Measurements from ENCODE around the gene MLLT10.

Gene MLLT10

DNA sequence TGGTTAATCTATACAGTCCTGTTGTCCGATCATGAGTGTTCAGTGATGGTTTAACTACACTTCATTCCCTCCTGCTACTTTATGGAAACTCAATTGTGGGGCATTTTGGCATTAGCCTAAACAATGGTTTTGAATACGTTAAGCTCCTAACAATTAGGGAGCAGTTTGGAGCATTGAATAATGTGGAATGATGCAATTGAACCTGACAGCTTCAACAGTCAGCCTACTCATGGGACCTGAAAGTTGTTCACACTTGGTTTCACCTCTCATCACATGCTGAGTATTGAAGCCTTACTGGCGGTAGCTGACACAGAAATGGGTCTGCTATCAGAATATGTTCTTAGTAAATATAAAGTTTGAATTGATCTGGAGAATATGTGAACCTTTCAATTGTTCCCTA is 186.1 kb downstream of the MLLT10 start:
- H3K4me3 Mint-ChIP-seq: no peak overlapping the region
- H3K4me1 Mint-ChIP-seq (ENCODE audit: low read depth): peaks cover 18% of the 10 kb centered on the region
- intact Hi-C loops (cut with micrococcal nuclease): loop anchor here (10.0 kb wide), 1 partner anchor 235 kb away; no protein-coding TSS in a partner anchor
- H3K9me3 Mint-ChIP-seq: peaks cover 12% of the 10 kb centered on the region
- H3K27ac Mint-ChIP-seq: no peak overlapping the region
- peaks cover 52% of the 10 kb centered on the region for H3K36me3 Mint-ChIP-seq (ENCODE audit: low read depth)
- H3K27me3 Mint-ChIP-seq: no peaks in the 10 kb centered on the region

DNA sequence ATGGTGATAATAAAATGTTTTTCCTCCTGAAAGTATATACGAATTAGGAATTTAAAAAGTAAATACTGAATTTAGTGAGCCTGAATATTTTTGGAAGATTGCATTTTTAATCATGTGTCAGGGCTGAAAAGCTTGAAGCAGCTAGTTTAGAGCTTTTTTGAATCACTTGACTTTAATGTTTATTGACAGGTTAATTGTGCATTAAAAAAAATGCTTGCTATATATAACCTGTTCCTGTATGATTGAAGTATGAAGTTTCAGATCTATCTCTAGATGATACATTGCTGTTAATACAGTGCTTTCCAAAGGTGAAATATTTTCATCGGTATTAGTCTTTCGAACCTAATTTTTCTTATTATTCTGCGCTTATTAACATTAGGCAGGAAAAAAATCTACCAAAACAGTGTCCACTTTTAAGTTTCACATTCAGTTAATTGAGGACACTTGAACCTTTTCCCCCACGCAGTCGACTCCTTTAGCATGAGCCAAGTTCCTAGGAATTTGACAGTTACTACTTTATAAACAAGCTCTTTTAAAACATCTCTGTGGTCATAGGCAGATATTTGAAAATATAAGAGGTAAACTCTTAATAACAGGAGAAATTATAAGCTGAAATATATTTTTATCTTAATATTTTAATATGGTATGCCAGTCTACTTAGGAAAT is 187.1 kb downstream of the MLLT10 start:
- Mint-ChIP-seq H3K27ac (no peak overlapping the region), H3K4me1 (ENCODE audit: low read depth) (peaks cover 13% of the 10 kb centered on the region), H3K4me3 (no peak overlapping the region), H3K27me3 (no peaks in the 10 kb centered on the region), H3K9me3 (peaks cover 12% of the 10 kb centered on the region), H3K36me3 (ENCODE audit: low read depth) (peaks cover 45% of the 10 kb centered on the region)
- intact Hi-C loops (cut with micrococcal nuclease): loop anchor here (10.0 kb wide), 1 partner anchor 234 kb away; no protein-coding TSS in a partner anchor

- H3K27ac Mint-ChIP-seq: no peak overlapping the region
- peaks cover 44% of the 10 kb centered on the region for H3K36me3 Mint-ChIP-seq (ENCODE audit: low read depth)
- no peak overlapping the region for H3K4me3 Mint-ChIP-seq
- H3K4me1 Mint-ChIP-seq (ENCODE audit: low read depth): peaks cover 13% of the 10 kb centered on the region
- H3K27me3 Mint-ChIP-seq: no peaks in the 10 kb centered on the region
- intact Hi-C loops (cut with micrococcal nuclease): loop anchor here (10.0 kb wide), 1 partner anchor 233 kb away; no protein-coding TSS in a partner anchor
- H3K9me3 Mint-ChIP-seq: peaks cover 10% of the 10 kb centered on the region
Observed at GRCh38 chr10:21722209-21722608, 188.2 kb downstream of the MLLT10 start.

- Mint-ChIP-seq H3K27me3 (no peaks in the 10 kb centered on the region), H3K4me1 (ENCODE audit: low read depth) (peaks cover 7% of the 10 kb centered on the region), H3K4me3 (no peak overlapping the region), H3K27ac (no peak overlapping the region), H3K36me3 (ENCODE audit: low read depth) (peaks cover 44% of the 10 kb centered on the region), H3K9me3 (no peaks in the 10 kb centered on the region)
- intact Hi-C loops (cut with micrococcal nuclease): loop anchor here (10.0 kb wide), 1 partner anchor 231 kb away; no protein-coding TSS in a partner anchor
Observed at GRCh38 chr10:21724020-21724589, 190.1 kb downstream of the MLLT10 start.

- no peaks in the 10 kb centered on the region for H3K9me3 Mint-ChIP-seq
- H3K4me1 Mint-ChIP-seq (ENCODE audit: low read depth): peaks cover 7% of the 10 kb centered on the region
- H3K27ac Mint-ChIP-seq: no peak overlapping the region
- intact Hi-C loops (cut with micrococcal nuclease): loop anchor here (10.0 kb wide), 1 partner anchor 230 kb away; no protein-coding TSS in a partner anchor
- no peaks in the 10 kb centered on the region for H3K27me3 Mint-ChIP-seq
- H3K4me3 Mint-ChIP-seq: no peak overlapping the region
- H3K36me3 Mint-ChIP-seq (ENCODE audit: low read depth): peaks cover 46% of the 10 kb centered on the region
Observed at GRCh38 chr10:21724687-21725367, 190.8 kb downstream of the MLLT10 start.

DNA sequence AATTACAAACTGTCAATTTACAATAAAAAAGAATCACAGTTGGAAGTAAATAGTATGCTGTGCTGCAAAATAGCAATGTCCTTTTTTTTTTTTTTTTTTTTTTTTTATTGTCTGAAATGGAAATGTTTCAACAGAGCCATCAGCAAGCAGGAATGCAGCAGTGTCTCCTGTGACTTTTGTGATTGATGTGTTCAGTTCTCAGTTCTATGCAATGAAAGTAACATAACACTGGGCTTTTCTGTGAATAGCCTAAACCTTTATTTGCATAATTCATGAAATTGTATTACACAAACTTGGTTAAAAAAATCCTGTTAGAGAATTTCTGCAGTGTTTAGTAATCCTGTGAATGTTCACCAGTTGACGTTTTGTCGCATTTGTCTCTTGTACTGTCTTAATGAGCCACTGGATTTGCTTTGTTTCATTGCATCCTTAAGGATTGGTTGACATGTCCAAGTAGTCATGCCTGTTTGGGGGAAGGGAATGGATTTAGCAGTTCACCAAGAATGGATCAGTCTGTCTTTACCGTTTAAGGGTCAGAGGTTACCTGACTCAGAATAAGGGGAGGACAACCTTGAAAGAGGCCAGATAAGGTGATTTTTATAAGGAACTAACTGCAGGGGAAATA is 192.7 kb downstream of the MLLT10 start:
- intact Hi-C loops (cut with micrococcal nuclease): loop anchor here (10.0 kb wide), 1 partner anchor 228 kb away; no protein-coding TSS in a partner anchor

DNA sequence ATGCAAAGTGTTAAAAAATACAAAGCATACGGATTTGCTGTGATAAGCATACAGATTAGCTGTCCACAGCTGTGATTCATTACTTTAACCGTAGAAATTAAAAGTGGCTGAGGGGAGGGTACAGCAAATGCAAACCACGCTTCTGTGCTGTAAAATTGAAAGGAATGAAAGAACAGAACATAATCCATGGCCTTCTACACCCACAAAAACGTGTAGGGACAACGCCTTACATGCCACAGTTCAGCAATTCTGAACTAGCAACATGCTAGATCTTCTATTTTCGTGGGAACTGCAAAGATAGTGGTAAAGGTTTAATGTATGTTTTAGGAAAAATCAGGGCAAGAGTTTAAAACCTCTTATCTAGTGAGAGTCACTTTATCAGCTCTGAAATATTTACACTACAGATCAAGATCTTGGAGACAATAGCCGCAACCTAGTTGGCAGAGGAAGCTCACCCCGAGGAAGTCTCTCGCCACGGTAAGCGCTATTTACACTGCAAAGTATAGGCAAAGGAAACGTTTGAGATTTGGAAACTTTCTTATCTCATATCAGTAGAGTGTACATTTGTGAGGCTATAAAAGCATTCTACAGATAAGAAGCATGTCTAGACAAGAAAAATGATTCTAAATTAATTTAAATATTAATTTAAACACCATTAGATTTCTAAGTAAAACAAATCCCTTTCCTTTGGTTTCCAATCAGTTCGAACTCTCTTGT is 193.6 kb downstream of the MLLT10 start:
- intact Hi-C loops (cut with micrococcal nuclease): loop anchor here (10.0 kb wide), 1 partner anchor 227 kb away; no protein-coding TSS in a partner anchor
- no peak overlapping the region for H3K27ac Mint-ChIP-seq
- peaks cover 7% of the 10 kb centered on the region for H3K4me1 Mint-ChIP-seq (ENCODE audit: low read depth)
- no peaks in the 10 kb centered on the region for H3K9me3 Mint-ChIP-seq
- no peaks in the 10 kb centered on the region for H3K27me3 Mint-ChIP-seq
- H3K36me3 Mint-ChIP-seq (ENCODE audit: low read depth): peaks cover 63% of the 10 kb centered on the region
- no peak overlapping the region for H3K4me3 Mint-ChIP-seq

More for the DNA sequence above, 192.7 kb downstream of the MLLT10 start:
- H3K4me3 Mint-ChIP-seq: no peak overlapping the region
- H3K27ac Mint-ChIP-seq: no peak overlapping the region
- H3K9me3 Mint-ChIP-seq: no peaks in the 10 kb centered on the region
- H3K4me1 Mint-ChIP-seq (ENCODE audit: low read depth): peaks cover 7% of the 10 kb centered on the region
- no peaks in the 10 kb centered on the region for H3K27me3 Mint-ChIP-seq
- peaks cover 62% of the 10 kb centered on the region for H3K36me3 Mint-ChIP-seq (ENCODE audit: low read depth)

DNA sequence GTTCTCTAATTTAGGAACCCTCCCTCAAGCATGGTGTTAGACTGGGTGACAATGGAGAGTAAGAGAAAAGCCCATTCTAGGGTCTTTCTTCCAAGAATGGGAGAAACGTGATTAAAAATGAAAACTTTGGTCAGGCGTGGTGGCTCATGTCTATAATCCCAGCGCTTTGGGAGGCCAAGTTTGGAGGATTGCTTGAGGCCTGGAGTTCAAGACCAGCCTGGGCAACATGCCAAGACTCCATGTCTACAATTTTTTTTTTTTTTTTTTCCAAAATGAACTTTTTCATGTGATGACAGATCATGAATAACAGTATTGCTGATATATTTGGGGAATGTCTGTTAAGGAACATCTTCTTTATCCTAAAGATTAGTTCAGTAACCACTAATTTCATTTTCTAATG is 194.6 kb downstream of the MLLT10 start:
- Mint-ChIP-seq H3K4me1 (ENCODE audit: low read depth) (peaks cover 7% of the 10 kb centered on the region), H3K36me3 (ENCODE audit: low read depth) (peaks cover 65% of the 10 kb centered on the region), H3K9me3 (no peaks in the 10 kb centered on the region), H3K27ac (no peak overlapping the region), H3K4me3 (no peak overlapping the region), H3K27me3 (no peaks in the 10 kb centered on the region)
- intact Hi-C loops (cut with micrococcal nuclease): loop anchor here (10.0 kb wide), 1 partner anchor 226 kb away; no protein-coding TSS in a partner anchor

- Mint-ChIP-seq H3K27me3 (no peaks in the 10 kb centered on the region), H3K36me3 (ENCODE audit: low read depth) (peaks cover 77% of the 10 kb centered on the region), H3K4me3 (no peak overlapping the region), H3K9me3 (no peaks in the 10 kb centered on the region), H3K4me1 (ENCODE audit: low read depth) (peaks cover 7% of the 10 kb centered on the region), H3K27ac (no peak overlapping the region)
- intact Hi-C loops (cut with micrococcal nuclease): loop anchor here (5.0 kb wide), 2 partner anchors 235 to 455 kb away; no protein-coding TSS in a partner anchor
Observed at GRCh38 chr10:21732067-21732772, 198.2 kb downstream of the MLLT10 start.

DNA sequence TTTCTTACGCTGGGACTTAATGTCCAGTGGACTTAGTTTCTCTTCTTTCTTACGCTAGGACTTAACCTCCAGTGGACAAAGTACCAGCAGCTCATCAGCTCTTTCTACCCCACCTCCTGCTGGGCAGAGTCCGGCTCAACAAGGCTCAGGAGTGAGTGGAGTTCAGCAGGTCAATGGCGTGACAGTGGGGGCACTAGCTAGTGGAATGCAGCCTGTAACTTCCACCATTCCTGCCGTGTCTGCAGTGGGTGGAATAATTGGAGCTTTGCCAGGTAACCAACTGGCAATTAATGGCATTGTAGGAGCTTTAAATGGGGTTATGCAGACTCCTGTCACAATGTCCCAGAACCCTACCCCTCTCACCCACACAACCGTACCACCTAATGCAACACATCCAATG is 199.7 kb downstream of the MLLT10 start:
- Mint-ChIP-seq H3K4me1 (ENCODE audit: low read depth) (peaks cover 9% of the 10 kb centered on the region), H3K36me3 (ENCODE audit: low read depth) (peaks cover 77% of the 10 kb centered on the region), H3K4me3 (no peak overlapping the region), H3K27me3 (no peaks in the 10 kb centered on the region), H3K9me3 (no peaks in the 10 kb centered on the region), H3K27ac (no peak overlapping the region)
- intact Hi-C loops (cut with micrococcal nuclease): loop anchor here (5.0 kb wide), 2 partner anchors 236 to 456 kb away; no protein-coding TSS in a partner anchor

DNA sequence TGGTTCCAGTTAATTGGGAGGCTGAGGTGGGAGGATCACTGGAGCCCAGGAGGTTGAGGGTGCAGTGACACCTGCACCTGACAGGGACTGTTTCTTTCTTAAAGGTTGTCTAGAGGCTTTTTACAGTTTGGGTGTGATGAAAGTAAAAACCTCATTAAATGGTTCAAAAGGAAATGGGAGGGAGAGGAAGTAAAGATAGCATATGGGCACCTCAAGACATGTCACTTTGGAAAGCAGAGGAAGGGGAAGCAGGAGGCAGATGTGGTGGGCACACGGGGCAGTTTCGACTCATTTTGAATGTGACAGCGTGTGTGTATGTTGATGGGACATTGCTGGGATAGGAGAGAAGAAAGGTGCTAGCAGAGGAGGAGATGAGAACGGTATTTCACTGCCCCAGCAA is 203.1 kb downstream of the MLLT10 start:
- peaks cover 9% of the 10 kb centered on the region for H3K4me1 Mint-ChIP-seq (ENCODE audit: low read depth)
- H3K36me3 Mint-ChIP-seq (ENCODE audit: low read depth): peaks cover 73% of the 10 kb centered on the region
- no peaks in the 10 kb centered on the region for H3K9me3 Mint-ChIP-seq
- intact Hi-C loops (cut with micrococcal nuclease): no loop called here
- no peak overlapping the region for H3K27ac Mint-ChIP-seq
- no peaks in the 10 kb centered on the region for H3K27me3 Mint-ChIP-seq
- H3K4me3 Mint-ChIP-seq: no peak overlapping the region

- no peak overlapping the region for H3K27ac Mint-ChIP-seq
- no peak overlapping the region for H3K4me3 Mint-ChIP-seq
- intact Hi-C loops (cut with micrococcal nuclease): no loop called here
- peaks cover 9% of the 10 kb centered on the region for H3K4me1 Mint-ChIP-seq (ENCODE audit: low read depth)
- peaks cover 84% of the 10 kb centered on the region for H3K36me3 Mint-ChIP-seq (ENCODE audit: low read depth)
- no peaks in the 10 kb centered on the region for H3K27me3 Mint-ChIP-seq
- no peaks in the 10 kb centered on the region for H3K9me3 Mint-ChIP-seq
Observed at GRCh38 chr10:21740989-21741388, 207.0 kb downstream of the MLLT10 start.
